Measurements from ENCODE around the gene LCN2. TPM values are rescaled to one million over a fixed set of nuclear protein-coding genes. Genes with fewer than 3 reads are reported as not detected.

Gene LCN2
- total and polyA plus RNA-seq, 9 of the 15 experiments (the other 6 are each of a cell fraction or from before 2014, with no cell fraction given): 0.10 to 1.2 (median 0.44) TPM; not detected in 1

DNA sequence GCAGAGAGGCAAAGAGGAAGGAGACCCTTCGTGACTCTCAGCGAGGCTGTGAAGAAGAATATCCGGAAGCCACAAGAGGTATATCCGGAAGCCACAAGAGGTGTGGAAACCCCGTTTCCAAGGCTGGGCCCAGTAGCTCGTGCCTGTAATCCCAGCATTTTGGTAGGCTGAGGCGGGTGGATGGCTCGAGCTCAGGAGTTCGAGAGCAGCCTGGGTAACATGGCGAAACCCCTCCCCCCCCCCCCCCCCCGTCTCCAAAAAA, 10.2 kb downstream of the LCN2 start (continued):
- TF ChIP-seq ZBTB9 (CRISPR knock-in tag; IDR thresholded peaks at IDR 0.05): peak; percentile 76; the same call in 1 of the 2 replicates

- peaks cover 18% of the 10 kb centered on the region; the same call in 1 of the 2 replicates for H4K20me1 ChIP-seq (replicated peaks; ENCODE audit: control insufficient read depth, insufficient read depth, low read length)
- ATAC-seq (peak; percentile 91), FAIRE-seq (peak; percentile 88), DNase-seq (ENCODE audit: extremely low read depth in 1 of 4, low spot score in 3 of 4) (peak; percentile 99 to 100 (median 100))
- ChIA-PET CTCF (ENCODE audit: low intra/inter-chr PET ratio) (no interaction called here), POLR2A (interaction anchor here (0.5 to 11.0 kb wide), 27 partner anchors 9 to 1497 kb away, joined by 3 to 155 read pairs (median 3); partner anchors contain the start of gene CIZ1)
- no peaks in the 10 kb centered on the region for H3K9me3 ChIP-seq (replicated peaks; ENCODE audit: control insufficient read depth, insufficient read depth, low read depth, low read length)
- under 1% methylated on average over 75 of the region's 77 CpGs for WGBS (ENCODE audit: insufficient coverage, low coverage, missing lambda C conversion rate)
- H2AFZ ChIP-seq (ENCODE audit: low read depth, low read length): peak within 1 kb of the TSS; percentile 96
- H3K79me2 ChIP-seq (ENCODE audit: control insufficient read depth, insufficient read depth, low read length): peaks cover 27% of the 10 kb centered on the region
- no peaks in the 10 kb centered on the region for H3K27me3 ChIP-seq (ENCODE audit: control insufficient read depth in 2 of 2, insufficient read depth in 2 of 2, low read length in 2 of 2)
- intact Hi-C loops (cut with micrococcal nuclease) (loop anchor here (1.0 to 5.0 kb wide), 5 partner anchors 31 to 1725 kb away; partner anchors contain the start of genes CIZ1, GOLGA2 and SWI5), in situ Hi-C loops (cut with MboI) (loop anchor here (5.0 kb wide), 1 partner anchor 1522 kb away; no protein-coding TSS in a partner anchor)
- BruUV-seq (replicated peaks): no TSS peak
- peak within 1 kb of the TSS; percentile 90 to 97 for H3K9ac ChIP-seq (ENCODE audit: insufficient read depth in 1 of 2, low read depth in 2 of 2, low read length in 2 of 2)
- peaks cover 34% of the 10 kb centered on the region for H3K36me3 ChIP-seq (ENCODE audit: control insufficient read depth, insufficient read depth, low read length)
- peak within 1 kb of the TSS; percentile 72 for H3K4me3 ChIP-seq
- no peaks in the 10 kb centered on the region for H3K9me1 ChIP-seq (ENCODE audit: control insufficient read depth, insufficient read depth, low read length)
- H3K27ac ChIP-seq (ENCODE audit: extremely low read depth, low read depth, low read length): peak within 1 kb of the TSS; percentile 90
- peaks cover 10 to 43% of the 10 kb centered on the region in 2 experiments for H3K4me1 ChIP-seq (replicated peaks in 1 of 2; ENCODE audit: control insufficient read depth in 2 of 2, insufficient read depth in 2 of 2, low read length in 2 of 2)
- H3K4me2 ChIP-seq (ENCODE audit: insufficient read depth, low read length): peak within 1 kb of the TSS; percentile 91
- TF ChIP-seq DPF2 (IDR thresholded peaks at IDR 0.05): no peak
- no peak for TF ChIP-seq SAFB2 (IDR thresholded peaks at IDR 0.05; ENCODE audit: borderline replicate concordance, low read depth, low read length, severe bottlenecking)
- no peak; the same call in 1 of the 2 replicates for TF ChIP-seq ZNF707 (CRISPR knock-in tag; conservative IDR thresholded peaks at IDR 0.05)
- peak; percentile 53; the same call in 1 of the 2 replicates for TF ChIP-seq MEF2D (tag; conservative IDR thresholded peaks at IDR 0.05; ENCODE audit: low read depth)
- TF ChIP-seq FOXK1 (CRISPR knock-in tag; IDR thresholded peaks at IDR 0.05; ENCODE audit: borderline replicate concordance): no peak
- TF ChIP-seq XRCC5 (IDR thresholded peaks at IDR 0.05; ENCODE audit: low read depth, low read length): no peak
- TF ChIP-seq MAZ (CRISPR knock-in tag; conservative IDR thresholded peaks at IDR 0.05 in 1 of 2, IDR thresholded peaks at IDR 0.05 in 1 of 2): peak in 1 of 2 experiments; percentile 21; a peak in 2 of 4 replicates
- no peak; a peak in 2 of 3 replicates for TF ChIP-seq CBX3 (IDR thresholded peaks at IDR 0.05; ENCODE audit: borderline replicate concordance in 1 of 2, low read length in 2 of 2)
- TF ChIP-seq MXI1 (IDR thresholded peaks at IDR 0.05; ENCODE audit: low read depth, low read length): peak; percentile 47; the same call in 1 of the 2 replicates
- no peak for TF ChIP-seq SLC30A9 (CRISPR knock-in tag; IDR thresholded peaks at IDR 0.05)
- TF ChIP-seq NR1H2 (CRISPR knock-in tag; IDR thresholded peaks at IDR 0.05): no peak
- TF ChIP-seq PHB2 (IDR thresholded peaks at IDR 0.05; ENCODE audit: low read depth): no peak
- no peak for TF ChIP-seq ZNF224 (CRISPR knock-in tag; IDR thresholded peaks at IDR 0.05)
- TF ChIP-seq, protein P1, sequence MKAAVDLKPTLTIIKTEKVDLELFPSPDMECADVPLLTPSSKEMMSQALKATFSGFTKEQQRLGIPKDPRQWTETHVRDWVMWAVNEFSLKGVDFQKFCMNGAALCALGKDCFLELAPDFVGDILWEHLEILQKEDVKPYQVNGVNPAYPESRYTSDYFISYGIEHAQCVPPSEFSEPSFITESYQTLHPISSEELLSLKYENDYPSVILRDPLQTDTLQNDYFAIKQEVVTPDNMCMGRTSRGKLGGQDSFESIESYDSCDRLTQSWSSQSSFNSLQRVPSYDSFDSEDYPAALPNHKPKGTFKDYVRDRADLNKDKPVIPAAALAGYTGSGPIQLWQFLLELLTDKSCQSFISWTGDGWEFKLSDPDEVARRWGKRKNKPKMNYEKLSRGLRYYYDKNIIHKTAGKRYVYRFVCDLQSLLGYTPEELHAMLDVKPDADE (conservative IDR thresholded peaks at IDR 0.05; ENCODE audit: control insufficient read depth, low read depth, low read length): peak; percentile 94
- no peak for TF ChIP-seq HSF4 (CRISPR knock-in tag; IDR thresholded peaks at IDR 0.05; ENCODE audit: borderline replicate concordance)
- TF ChIP-seq ZC3H4 (CRISPR knock-in tag; IDR thresholded peaks at IDR 0.05; ENCODE audit: borderline replicate concordance): no peak
- TF ChIP-seq SNAPC5 (CRISPR knock-in tag; IDR thresholded peaks at IDR 0.05): no peak
These were observed 10.7 kb downstream of the LCN2 start, which contains the start of gene BBLN for GRCh38 chr9:128159784-128160602. Gene BBLN, plus strand, starts transcription at chr9:128160265. Its CDS starts 143 bp downstream, at chr9:128160408.
